GM08714 (cell line): ENCODE results near the gene NOTUM.

ENCODE experiments used
- H3K4me3 ChIP-seq: fragments of 200-500 bp; sonication (Bioruptor generic); 2 replicates; pipeline ENCODE4 v1.5.1; 2014; ENCODE audit warnings: mild to moderate bottlenecking, low read length, inconsistent platforms
- ZNF274 ChIP-seq: IDR thresholded peaks from 2 replicates; pipeline ENCODE4 v1.6.1; 2012; ENCODE audit warnings: mild to moderate bottlenecking, low read depth, low read length

The NOTUM gene

DNA sequence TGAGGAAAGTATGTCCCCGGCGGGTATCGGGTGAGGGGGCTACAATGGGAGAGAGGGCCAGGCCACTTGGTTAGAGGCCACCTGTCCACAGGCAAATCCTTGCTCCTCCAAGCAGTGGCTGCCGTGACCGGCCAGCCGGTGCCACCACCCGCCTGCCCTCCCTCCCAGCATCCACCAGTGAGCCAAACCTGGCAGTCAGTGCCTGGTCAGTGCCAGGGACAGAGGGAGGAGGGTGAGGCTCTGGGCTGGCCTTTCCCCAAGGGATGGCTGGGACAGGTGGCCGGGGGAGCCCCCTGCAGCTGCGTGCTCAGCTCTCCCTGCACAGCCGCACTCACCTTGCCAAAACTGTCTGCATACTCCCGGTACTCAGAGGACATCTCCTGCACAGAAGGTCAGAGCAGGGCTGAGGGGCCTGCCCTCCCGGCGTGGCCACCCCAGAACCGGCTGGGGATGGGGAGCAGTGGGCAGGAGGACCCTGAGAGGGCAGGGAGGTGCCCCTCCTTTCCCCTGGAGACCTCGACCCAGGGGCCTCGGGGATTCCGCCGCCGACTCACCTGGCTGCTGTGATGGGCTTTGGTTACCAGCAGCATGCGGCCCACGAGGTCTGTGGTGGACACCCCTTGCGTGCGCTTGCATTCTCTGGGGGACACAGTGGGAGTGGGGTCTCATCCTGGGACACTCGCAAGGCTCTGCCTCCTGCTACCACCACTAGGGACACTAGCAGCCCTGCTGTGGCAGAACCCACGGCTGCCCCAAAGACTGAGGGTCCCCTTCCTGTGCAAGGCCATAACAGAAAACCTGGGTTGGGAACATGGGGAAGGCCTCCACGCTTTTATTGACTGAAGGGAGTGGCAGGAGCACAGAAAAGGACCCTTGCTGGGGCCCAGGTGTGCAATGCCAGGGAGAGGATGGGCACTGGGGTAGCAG is 53.5 kb downstream of the NOTUM start:
- H3K4me3 ChIP-seq, result no peak overlapping the region
- TF ChIP-seq ZNF274, result no peak

DNA sequence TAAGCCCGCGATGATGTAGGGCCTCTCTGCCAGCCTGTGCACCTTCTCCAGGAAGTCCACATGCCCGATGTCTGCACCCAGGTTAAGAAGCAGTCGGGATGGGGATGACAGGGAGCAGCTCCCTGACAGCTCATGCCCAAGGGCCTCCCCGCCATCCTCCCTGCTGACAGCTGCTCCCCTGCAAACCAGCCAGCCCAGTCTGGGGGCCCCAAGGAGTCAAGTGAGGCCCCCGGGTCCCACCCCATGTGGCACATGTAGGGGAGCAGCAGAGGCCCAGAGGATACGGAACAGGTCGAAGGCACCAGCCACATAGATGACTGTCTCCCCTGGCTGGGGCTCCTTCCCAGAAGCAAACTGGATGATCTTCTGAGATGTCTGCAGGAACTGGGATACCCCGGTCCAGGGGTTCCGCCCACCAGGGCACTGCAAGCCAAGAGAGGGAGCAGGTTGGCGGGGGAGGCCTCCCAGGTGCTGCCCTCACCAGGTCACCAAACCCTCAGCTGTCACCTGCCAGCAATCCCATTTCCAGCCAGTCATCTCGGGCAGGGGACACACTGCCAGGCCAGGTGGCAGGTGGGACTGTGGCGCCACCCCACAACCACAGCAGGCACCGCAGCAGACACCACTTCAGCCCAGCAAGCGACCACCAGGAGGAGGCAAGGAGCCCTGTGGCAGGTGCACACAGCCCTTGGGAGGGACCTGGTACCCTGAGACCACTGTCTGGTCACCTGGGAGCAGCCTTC is 54.3 kb downstream of the NOTUM start:
- TF ChIP-seq ZNF274, result no peak
- no peak overlapping the region for H3K4me3 ChIP-seq

DNA sequence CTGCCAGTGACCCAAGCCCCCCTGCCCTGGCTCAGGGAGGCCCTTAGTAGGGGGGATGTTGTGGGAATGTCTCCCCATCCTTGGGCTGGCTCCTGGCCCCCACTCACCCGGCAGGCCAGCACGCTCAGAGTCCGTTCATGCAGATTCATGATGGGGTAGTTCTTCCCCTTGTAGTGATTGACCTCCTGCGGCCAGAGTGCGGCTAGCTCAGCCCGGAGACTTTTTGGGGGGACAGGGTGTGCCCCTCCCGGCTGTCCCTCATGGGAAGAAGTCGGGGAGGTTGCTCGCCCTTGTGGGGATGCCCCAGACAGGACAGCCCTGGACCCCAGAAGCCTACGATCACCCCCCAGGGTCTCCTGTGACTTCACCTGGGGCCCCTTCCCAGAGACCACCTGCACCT is 55.0 kb downstream of the NOTUM start:
- no peak overlapping the region for H3K4me3 ChIP-seq
- TF ChIP-seq ZNF274, result no peak

DNA sequence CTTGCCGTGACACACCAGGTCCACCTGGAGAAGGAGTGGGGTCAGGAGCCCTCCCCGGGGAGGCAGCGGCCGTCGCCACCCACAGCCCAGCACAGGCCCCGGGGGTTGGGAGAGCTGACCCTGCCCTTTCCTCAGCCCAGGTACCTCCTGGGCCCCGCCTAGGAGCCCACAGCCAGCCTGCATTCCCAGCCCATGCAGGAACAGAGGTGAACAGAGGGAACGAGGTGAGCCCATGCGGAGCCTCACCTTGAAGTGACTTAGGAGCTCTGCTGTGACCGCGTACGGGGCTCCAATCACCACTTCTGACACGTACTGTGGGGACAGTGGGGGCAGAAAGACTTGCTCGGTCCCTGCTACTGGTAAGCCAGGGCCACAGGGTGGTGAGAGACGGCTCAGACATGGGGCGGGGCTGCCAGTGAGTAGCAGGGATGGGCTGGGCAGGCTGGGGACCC is 55.5 kb downstream of the NOTUM start:
- TF ChIP-seq ZNF274, result no peak
- H3K4me3 ChIP-seq, result no peak overlapping the region

DNA sequence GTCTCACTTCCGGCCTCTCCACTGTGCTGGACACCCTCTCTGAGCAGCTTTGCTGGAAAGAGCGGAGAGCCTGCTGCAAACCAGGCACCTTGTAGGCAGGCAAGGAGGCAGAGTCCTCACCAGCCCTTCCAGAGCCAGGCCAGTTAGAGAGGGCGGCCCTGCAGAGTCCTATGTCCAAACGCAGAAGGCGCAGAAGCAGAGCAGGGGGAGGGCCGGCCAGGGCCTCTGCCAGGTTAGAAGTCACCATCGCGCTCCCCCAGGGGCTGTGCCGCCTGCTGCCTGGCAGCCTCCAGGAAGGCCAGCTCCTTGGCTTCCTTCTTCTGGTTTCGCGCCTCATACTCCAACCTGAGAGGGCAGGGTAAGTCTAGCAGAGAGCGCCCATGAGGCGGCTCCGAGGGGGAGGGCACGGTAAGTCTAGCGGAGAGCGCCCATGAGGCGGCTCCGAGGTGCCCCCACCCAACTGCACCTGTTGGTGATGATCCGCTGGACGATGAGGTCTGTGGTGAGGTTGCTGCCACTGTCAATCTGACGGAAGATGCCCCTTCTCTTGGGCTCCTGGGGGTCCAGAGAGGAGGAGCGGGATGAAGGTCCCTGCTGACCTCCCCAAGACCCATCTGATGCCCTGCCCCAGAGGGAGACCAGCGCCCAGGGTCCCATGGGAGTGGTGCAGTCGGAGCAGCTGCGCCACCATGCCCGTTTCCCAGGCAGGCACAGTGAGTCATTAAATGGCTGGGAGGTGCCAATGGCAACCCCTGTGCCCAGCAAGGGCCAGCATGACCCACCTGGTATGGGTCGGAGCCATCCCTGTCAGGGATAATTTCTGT is 56.2 kb downstream of the NOTUM start:
- no peak for TF ChIP-seq ZNF274
- H3K4me3 ChIP-seq, result no peak overlapping the region

DNA sequence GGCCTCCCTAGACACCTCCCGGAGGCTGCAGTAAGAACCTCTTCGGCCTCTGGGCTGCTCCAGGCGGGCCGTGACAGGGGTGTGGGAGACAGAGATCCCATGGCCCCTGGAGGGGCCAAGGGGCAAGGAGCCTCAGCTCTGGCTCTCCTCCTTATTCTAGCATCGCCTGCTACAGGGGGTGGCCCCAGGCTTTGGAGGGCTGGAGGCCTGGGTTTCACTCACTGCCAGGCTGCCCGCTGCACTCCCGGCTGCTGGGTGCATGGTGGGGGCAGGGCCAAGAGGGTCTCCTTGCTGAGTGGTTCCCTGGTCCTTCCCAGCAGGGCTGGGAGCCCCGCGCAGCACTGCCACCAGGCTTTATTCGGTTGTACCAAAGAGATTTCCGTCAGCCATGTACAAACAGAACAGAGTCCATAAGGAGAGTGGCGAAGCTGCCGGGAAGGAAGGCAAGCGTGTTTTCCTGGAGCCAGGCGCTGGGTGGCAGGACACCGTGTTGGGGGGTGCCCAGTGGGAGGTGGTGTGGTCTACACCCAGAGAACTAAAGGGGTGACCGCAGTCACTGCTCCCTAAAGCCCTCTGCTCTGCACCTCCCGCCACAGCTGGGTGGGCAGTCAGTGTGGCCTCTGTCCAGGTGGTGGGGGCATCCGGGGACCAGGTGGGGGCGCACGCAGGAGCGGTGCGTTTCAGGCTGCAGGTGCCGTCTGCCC is 56.9 kb downstream of the NOTUM start:
- no peak for TF ChIP-seq ZNF274
- H3K4me3 ChIP-seq, result no peak overlapping the region

DNA sequence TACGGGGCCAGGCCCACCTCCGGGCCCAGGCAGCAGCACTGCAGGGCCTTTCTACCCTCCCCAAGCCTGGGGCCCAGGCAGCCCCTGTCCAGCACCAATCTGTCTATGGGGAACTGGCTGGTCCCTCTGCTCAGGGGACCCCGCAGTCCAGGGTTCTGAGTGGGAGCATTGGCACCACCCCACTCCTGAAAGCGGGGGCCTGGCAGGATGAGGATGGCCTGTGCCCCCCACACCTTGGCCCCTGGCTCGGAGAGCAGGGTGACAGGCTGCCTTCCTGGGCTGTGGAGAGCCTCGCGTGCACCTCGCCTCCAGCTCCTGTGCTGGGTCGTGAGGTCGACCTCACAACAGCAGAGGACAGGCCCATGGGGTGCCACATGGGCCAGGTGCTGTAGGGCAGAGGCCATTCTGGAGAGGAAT is 57.6 kb downstream of the NOTUM start:
- no peak overlapping the region for H3K4me3 ChIP-seq
- TF ChIP-seq ZNF274, result no peak

DNA sequence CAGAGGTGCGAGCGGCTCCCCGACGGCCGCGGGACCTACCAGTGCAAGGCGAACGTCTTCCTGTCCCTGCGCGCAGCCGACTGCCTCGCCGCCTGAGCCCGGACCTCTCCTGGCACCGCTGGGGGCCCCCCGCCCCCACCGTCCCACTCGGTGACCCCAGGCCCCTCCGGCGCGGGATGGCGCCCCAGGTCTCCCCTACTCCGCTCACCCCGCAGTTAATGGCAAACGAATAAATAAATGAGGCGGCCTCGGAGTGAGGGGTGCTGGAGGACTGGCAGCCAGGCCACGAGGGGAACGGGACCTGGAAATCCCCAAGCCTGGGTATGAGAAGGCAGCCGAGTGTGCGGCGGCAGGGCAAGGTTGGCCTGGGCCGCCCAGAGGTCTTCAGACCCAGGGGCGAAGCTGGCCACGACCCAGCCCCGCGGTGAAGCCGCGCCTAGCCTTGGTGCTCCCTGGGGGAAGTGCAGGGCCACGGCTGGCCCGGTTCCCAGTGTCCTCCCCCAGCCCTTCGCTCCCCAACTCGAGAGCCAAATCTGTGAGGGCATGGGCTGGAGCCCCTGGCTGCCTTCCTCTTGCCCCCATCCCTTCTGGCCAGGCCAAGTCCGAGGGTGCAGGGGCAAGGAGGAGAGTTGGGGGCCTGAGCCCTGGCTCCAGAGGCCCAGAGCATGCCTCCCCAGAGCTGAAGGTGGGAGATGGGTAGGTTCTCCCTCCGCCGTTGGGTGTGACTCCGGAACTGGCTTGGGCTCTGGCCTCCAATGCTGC is 58.2 kb downstream of the NOTUM start:
- H3K4me3 ChIP-seq, result no peak overlapping the region

More for the DNA sequence above, 58.2 kb downstream of the NOTUM start:
- no peak for TF ChIP-seq ZNF274
